GM12878 (cell line): ENCODE data around the gene PARP15. TPM values are rescaled to one million over a fixed set of nuclear protein-coding genes. Genes with fewer than 3 reads are reported as not detected.

Experiments
- ATF7 ChIP-seq: fragments of 450-650 bp; IDR thresholded peaks from 2 replicates; pipeline ENCODE4 v1.6.1; 2016; ENCODE audit warnings: low read depth, mild to moderate bottlenecking
- BHLHE40 ChIP-seq, 2 experiments: fragments of 450-650 bp in 1 of 2; IDR thresholded peaks; 2 replicates each; pipeline ENCODE4 v1.6.1; 2011 to 2017; ENCODE audit warnings: low read depth in 2 of 2, borderline replicate concordance in 1 of 2, improper control_type of control experiment in 1 of 2, low read length in 1 of 2, mild to moderate bottlenecking in 1 of 2
- CHD4 ChIP-seq: fragments of 200-600 bp; sonication (generic); IDR thresholded peaks from 2 replicates; pipeline ENCODE4 v1.6.1; 2016; ENCODE audit warnings: mild to moderate bottlenecking
- EED ChIP-seq: sonication (generic); IDR thresholded peaks from 2 replicates; pipeline ENCODE4 v1.6.1; 2016; ENCODE audit warnings: antibody characterized with exemption, low read depth
- ETV6 ChIP-seq, 2 experiments: fragments of 450-650 bp in 1 of 2; IDR thresholded peaks in 1 of 2; conservative IDR thresholded peaks in 1 of 2; 2 replicates each; pipeline ENCODE4 v1.6.1; 2014; ENCODE audit warnings: antibody characterized with exemption in 1 of 2, borderline replicate concordance in 1 of 2, low read depth in 1 of 2, mild to moderate bottlenecking in 1 of 2, moderate library complexity in 1 of 2
- HDGF ChIP-seq: fragments of 450-650 bp; IDR thresholded peaks from 2 replicates; pipeline ENCODE4 v1.6.1; 2016; ENCODE audit warnings: antibody characterized with exemption
- JUNB ChIP-seq: IDR thresholded peaks from 2 replicates; pipeline ENCODE4 v1.6.1; 2016; ENCODE audit warnings: antibody characterized with exemption, mild to moderate bottlenecking
- KDM1A ChIP-seq: fragments of 200-600 bp; sonication (generic); IDR thresholded peaks from 2 replicates; pipeline ENCODE4 v1.6.1; 2016; ENCODE audit warnings: borderline replicate concordance
- NBN ChIP-seq: fragments of 450-650 bp; IDR thresholded peaks from 2 replicates; pipeline ENCODE4 v1.6.1; 2016
- NFIC ChIP-seq: IDR thresholded peaks from 2 replicates; pipeline ENCODE4 v1.6.1; 2012; ENCODE audit warnings: low read depth, mild to moderate bottlenecking, inconsistent platforms, low read length, moderate library complexity
- NR2C2 ChIP-seq: IDR thresholded peaks from 2 replicates; pipeline ENCODE4 v1.6.1; 2011; ENCODE audit warnings: borderline replicate concordance, low read depth; ENCODE audit not compliant: control insufficient read depth, insufficient read length
- POU2F2 ChIP-seq: IDR thresholded peaks from 3 replicates; pipeline ENCODE4 v1.6.1; 2011; ENCODE audit warnings: low read depth, mild to moderate bottlenecking, low read length, borderline replicate concordance
- RAD21 ChIP-seq: IDR thresholded peaks from 2 replicates; pipeline ENCODE4 v1.6.1; 2011; ENCODE audit warnings: mild to moderate bottlenecking, low read depth, low read length, moderate library complexity; ENCODE audit not compliant: insufficient read depth
- RBBP5 ChIP-seq: fragments of 200-600 bp; sonication (generic); conservative IDR thresholded peaks from 2 replicates; pipeline ENCODE4 v1.6.1; 2016
- SMARCA5 ChIP-seq: fragments of 450-650 bp; IDR thresholded peaks from 2 replicates; pipeline ENCODE4 v1.6.1; 2017; ENCODE audit warnings: mild to moderate bottlenecking
- SP1 ChIP-seq: IDR thresholded peaks from one replicate; pipeline ENCODE4 v1.6.1; 2011; ENCODE audit warnings: low read depth, low read length
- STAT1 ChIP-seq: fragments of 450-650 bp; conservative IDR thresholded peaks from 2 replicates; pipeline ENCODE4 v1.6.1; 2014; ENCODE audit warnings: antibody characterized with exemption, mild to moderate bottlenecking
- TBL1XR1 ChIP-seq: IDR thresholded peaks from 2 replicates; pipeline ENCODE4 v1.6.1; 2012; ENCODE audit warnings: low read depth, low read length, improper control_type of control experiment
- YY1 ChIP-seq: IDR thresholded peaks from 2 replicates; pipeline ENCODE4 v1.6.1; 2011; ENCODE audit warnings: low read depth, mild to moderate bottlenecking, low read length
- ZNF217 ChIP-seq: fragments of 450-650 bp; IDR thresholded peaks from 2 replicates; pipeline ENCODE4 v1.6.1; 2017; ENCODE audit warnings: antibody characterized with exemption, mild to moderate bottlenecking
- polyA plus RNA-seq, 11 experiments: library from polyadenylated mRNA; depleted of rRNA in 4 of 11; unstranded in 6 of 11; stranded (reverse) in 5 of 11; fragments of >200 nt; fragmentation: Nextera tagmentation in 4 of 11; fragmentation: Illumina TruSeq in 1 of 11; extraction: Ambion mirVana in 4 of 11; extraction: Trizol in 1 of 11; gene quantifications; 1 replicate in 1 of 11; 2 replicates in 10 of 11; pipeline versions ENCODE4 v1.2.1 to v1.2.3, GENCODE V29; 2011 to 2016; ENCODE audit warnings: inconsistent platforms in 2 of 11, missing spikeins in 2 of 11, low read depth in 1 of 11
- total RNA-seq, 4 experiments: library from RNA; depleted of rRNA in 3 of 4; stranded (reverse); fragments of >200 nt in 3 of 4; fragmentation: Illumina TruSeq in 1 of 4; extraction: Trizol in 1 of 4; gene quantifications; 2 replicates each; pipeline versions ENCODE4 v1.2.1 to v1.2.3, GENCODE V29; 2013 to 2021

Gene PARP15
- total and polyA plus RNA-seq, 10 of the 15 experiments (the other 5 are each of a cell fraction or from before 2014, with no cell fraction given): 9.0 to 234 (median 36.3) TPM

DNA sequence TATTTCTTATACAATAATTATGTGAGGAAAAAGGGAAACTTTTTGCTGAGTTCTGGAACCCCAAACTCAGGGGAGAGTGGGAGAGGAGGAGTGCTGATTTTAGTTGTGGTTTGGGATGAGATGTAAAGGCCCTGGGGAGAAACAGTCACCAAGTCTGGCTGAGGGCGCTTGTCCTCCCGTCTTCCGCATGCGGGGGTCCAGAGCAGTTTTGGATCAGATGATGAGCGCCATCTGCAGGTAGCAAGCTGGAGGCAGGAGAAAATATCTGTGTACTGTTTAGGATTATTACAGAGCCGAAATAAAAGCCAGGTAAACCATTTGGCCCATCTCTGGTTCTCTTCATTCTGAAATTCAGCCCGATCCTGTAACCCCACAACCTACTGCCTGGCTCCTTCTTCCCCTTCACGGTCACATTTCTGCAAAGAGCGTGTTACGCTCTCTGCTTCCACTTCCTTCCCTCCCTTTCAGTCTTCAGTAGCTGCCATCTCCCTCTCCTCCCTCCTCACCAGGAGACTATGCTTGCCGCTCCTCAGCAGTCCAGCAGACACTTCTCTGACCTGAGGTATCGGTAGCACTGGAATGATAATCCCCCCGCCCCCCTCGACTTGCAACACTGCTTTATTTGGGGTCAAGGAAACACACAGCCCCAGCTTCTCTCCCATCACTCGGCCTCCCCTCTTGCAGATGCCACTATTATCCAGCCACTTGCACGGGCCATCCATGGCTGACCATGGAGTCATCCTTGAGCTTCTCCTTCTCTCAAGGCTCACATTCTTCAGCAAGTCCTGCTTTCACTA is 101.8 kb downstream of the PARP15 start (continued):
- TF ChIP-seq ETV6 (conservative IDR thresholded peaks at IDR 0.05 in 1 of 2, IDR thresholded peaks at IDR 0.05 in 1 of 2; ENCODE audit: borderline replicate concordance in 1 of 2, low read depth in 1 of 2): 0 out of 4 replicates have a peak, but pooled peaks of 1 of the 2 experiments have one; percentile 41
- no peak for TF ChIP-seq NR2C2
- no peak for TF ChIP-seq SP1
- 0 out of 2 replicates have a peak, but pooled peaks have one; percentile 45 for TF ChIP-seq STAT1
- TF ChIP-seq SMARCA5: peak; percentile 85
- TF ChIP-seq POU2F2: peak; percentile 38; the same call in 1 of the 3 replicates
- no peak; the same call in 1 of the 2 replicates for TF ChIP-seq NBN
- no peak for TF ChIP-seq JUNB
- TF ChIP-seq ZNF217: no peak
- no peak; the same call in 1 of the 2 replicates for TF ChIP-seq EED
- no peak for TF ChIP-seq CHD4
- TF ChIP-seq KDM1A: no peak
- no peak for TF ChIP-seq NFIC
- 0 out of 4 replicates have a peak, but pooled peaks of 1 of the 2 experiments have one; percentile 18 for TF ChIP-seq BHLHE40 (IDR thresholded peaks at IDR 0.05; ENCODE audit: borderline replicate concordance in 1 of 2, low read depth in 2 of 2, low read length in 1 of 2)
- TF ChIP-seq RBBP5: no peak
- peak; percentile 93 for TF ChIP-seq HDGF
- no peak for TF ChIP-seq TBL1XR1
- TF ChIP-seq RAD21: peak; percentile 95
- peak; percentile 53; the same call in 1 of the 2 replicates for TF ChIP-seq ATF7
- TF ChIP-seq YY1: peak; percentile 56
